Endothelial cell of umbilical vein (primary cell): ENCODE results near the gene CLDND2. TPM values are rescaled to one million over a fixed set of nuclear protein-coding genes. Genes with fewer than 3 reads are reported as not detected.

Experiments
- BruUV-seq: library from RNA; stranded (reverse); fragments of 400-500 nt; replicated peaks from 2 replicates; lab custom pipeline; 2021; lab: Mats Ljungman, UMichigan
- CTCF ChIA-PET: fragments of 300-600, 350-600 bp; sonication (Branson Sonifier 250); formaldehyde crosslinking; loops from one replicate; lab custom pipeline; 2021; ENCODE audit warnings: antibody characterized with exemption, inconsistent platforms; lab: Charles Lee
- POLR2A ChIA-PET: fragments of 300-600, 350-600 bp; sonication (Branson Sonifier 250); formaldehyde crosslinking; loops from one replicate; lab custom pipeline; 2021; ENCODE audit warnings: antibody characterized with exemption, inconsistent platforms; lab: Charles Lee
- DNase-seq: peaks from one replicate; pipeline ENCODE4 v3.0.0-alpha.2; 2011; ENCODE audit warnings: low read depth, low spot score
- FAIRE-seq: peaks from 2 replicates; lab custom pipeline; 2011; peaks lifted over from hg19 to GRCh38; lab: Jason Lieb, UNC
- H2AFZ ChIP-seq: 2 replicates; pipeline ENCODE4 v1.6.0; 2012; ENCODE audit warnings: low read depth, low read length, control low read depth, inconsistent platforms
- H3K27ac ChIP-seq: 2 replicates; pipeline ENCODE4 v1.5.1; 2011; ENCODE audit warnings: low read depth, mild to moderate bottlenecking, control low read depth, low read length, moderate library complexity; ENCODE audit not compliant: insufficient read depth
- H3K27me3 ChIP-seq, 2 experiments: 2 replicates each; pipeline versions ENCODE4 v1.6.0 to v1.6.1; 2011; ENCODE audit warnings: low read length in 2 of 2, mixed read lengths in 1 of 2; ENCODE audit not compliant: control insufficient read depth in 2 of 2, insufficient read depth in 2 of 2
- H3K36me3 ChIP-seq, 2 experiments: 2 replicates in 1 of 2; 3 replicates in 1 of 2; pipeline ENCODE4 v1.5.1; 2011; ENCODE audit warnings: low read length in 2 of 2, mild to moderate bottlenecking in 1 of 2, moderate library complexity in 1 of 2; ENCODE audit not compliant: control insufficient read depth in 2 of 2, insufficient read depth in 2 of 2; ENCODE audit errors: extremely low read depth in 1 of 2
- H3K4me1 ChIP-seq: 3 replicates; pipeline ENCODE4 v1.5.1; 2011; ENCODE audit warnings: mild to moderate bottlenecking, low read length; ENCODE audit not compliant: control insufficient read depth, insufficient read depth; ENCODE audit errors: extremely low read depth
- H3K4me2 ChIP-seq: 2 replicates; pipeline ENCODE4 v1.6.1; 2011; ENCODE audit warnings: low read length, control low read depth, mixed read lengths; ENCODE audit not compliant: insufficient read depth
- H3K4me3 ChIP-seq, 3 experiments: fragments of 200-600 bp in 1 of 3; sonication (generic), shearing (Covaris generic) in 1 of 3; replicated peaks in 1 of 3; 2 replicates each; pipeline ENCODE4 v1.5.1; 2011 to 2016; ENCODE audit warnings: control low read depth in 3 of 3, low read length in 3 of 3, mild to moderate bottlenecking in 2 of 3, inconsistent platforms in 1 of 3, low read depth in 1 of 3, moderate library complexity in 1 of 3; ENCODE audit not compliant: insufficient read depth in 1 of 3
- H3K79me2 ChIP-seq: 2 replicates; pipeline ENCODE4 v1.6.0; 2012; ENCODE audit warnings: low read length, inconsistent platforms; ENCODE audit not compliant: control insufficient read depth, insufficient read depth
- H3K9ac ChIP-seq: replicated peaks from 2 replicates; pipeline ENCODE3; 2011; ENCODE audit warnings: low read length, control low read depth; ENCODE audit not compliant: insufficient read depth; ENCODE audit errors: extremely low read depth
- H3K9me1 ChIP-seq: replicated peaks from 3 replicates; pipeline ENCODE4 v1.6.0; 2011; ENCODE audit warnings: mild to moderate bottlenecking, low read length; ENCODE audit not compliant: control insufficient read depth, insufficient read depth; ENCODE audit errors: extremely low read depth
- H3K9me3 ChIP-seq: replicated peaks from 2 replicates; pipeline ENCODE4 v1.5.1; 2012; ENCODE audit warnings: low read length, inconsistent platforms; ENCODE audit not compliant: control insufficient read depth, insufficient read depth
- H4K20me1 ChIP-seq: replicated peaks from 2 replicates; pipeline ENCODE3; 2011; ENCODE audit warnings: mild to moderate bottlenecking, low read length; ENCODE audit not compliant: control insufficient read depth, insufficient read depth; ENCODE audit errors: extremely low read depth
- EZH2 ChIP-seq: IDR thresholded peaks from 2 replicates; pipeline ENCODE4 v1.6.1; 2012; ENCODE audit warnings: borderline replicate concordance, low read depth, mild to moderate bottlenecking, moderate library complexity, low read length, inconsistent platforms; ENCODE audit not compliant: severe bottlenecking
- FOS ChIP-seq: IDR thresholded peaks from 2 replicates; pipeline ENCODE4 v1.6.1; 2011; ENCODE audit warnings: mild to moderate bottlenecking, low read length, moderate library complexity, borderline replicate concordance; ENCODE audit not compliant: insufficient read depth
- GATA2 ChIP-seq: IDR thresholded peaks from 2 replicates; pipeline ENCODE4 v1.7.0; 2011; ENCODE audit warnings: low read depth, mild to moderate bottlenecking, moderate library complexity, mixed read lengths, low read length; ENCODE audit not compliant: insufficient read length, insufficient read depth
- JUN ChIP-seq: IDR thresholded peaks from 2 replicates; pipeline ENCODE4 v1.6.1; 2011; ENCODE audit warnings: borderline replicate concordance, low read depth; ENCODE audit not compliant: insufficient read length, insufficient read depth
- POLR2A ChIP-seq: IDR thresholded peaks from 2 replicates; pipeline ENCODE4 v1.6.1; 2012; ENCODE audit warnings: low read depth, mild to moderate bottlenecking, control low read depth, low read length
- POLR2AphosphoS5 ChIP-seq: IDR thresholded peaks from 2 replicates; pipeline ENCODE4 v1.6.1; 2012; ENCODE audit warnings: low read depth, mild to moderate bottlenecking, control low read depth, low read length, moderate library complexity; ENCODE audit not compliant: insufficient read depth
- dilution Hi-C: fragments of 300-500 bp; cut with MboI; formaldehyde crosslinking; loops from one replicate; pipeline ENCODE4 v1.15.0; 2019; ENCODE audit warnings: low sequenced_read_pairs; ENCODE audit not compliant: extremely low pct_ligation_motif_present
- intact Hi-C: fragments of 100-400 bp; cut with micrococcal nuclease; formaldehyde crosslinking; loops from one replicate; pipeline ENCODE4 v1.10.0; 2022
- polyA plus RNA-seq, 4 experiments: library from polyadenylated mRNA; depleted of rRNA in 3 of 4; stranded (reverse) in 3 of 4; unstranded in 1 of 4; fragments of >200 nt; gene quantifications; 2 replicates each; pipeline versions ENCODE4 v1.2.1 to v1.2.3, GENCODE V29; 2011 to 2012; ENCODE audit warnings: missing spikeins in 1 of 4
- total RNA-seq: library from RNA; stranded (reverse); gene quantifications from 2 replicates; pipeline ENCODE4 v1.2.3, GENCODE V29; 2021
- TF ChIP-seq, protein P1 (sequence below): IDR thresholded peaks from 2 replicates; pipeline ENCODE4 v1.6.1; 2011; ENCODE audit not compliant: insufficient read depth, insufficient read length

CLDND2 gene
- total and polyA plus RNA-seq, 2 donors (not counting 3 experiments of a cell fraction or from before 2014, with no cell fraction given): 0.97 TPM; not detected in 1

GRCh38 chr19:51331716-51332115, 37.1 kb downstream of the CLDND2 start:
- intact Hi-C loops: no loop called here
- H2AFZ ChIP-seq: no peak overlapping the region
- H3K9ac ChIP-seq: no peak overlapping the region
- FAIRE-seq (no peak), DNase-seq (no peak)
- H3K79me2 ChIP-seq: no peaks in the 10 kb centered on the region
- dilution Hi-C loops: no loop called here
- ChIA-PET POLR2A (no interaction called here), CTCF (no interaction called here)
- TF ChIP-seq FOS (no peak), POLR2AphosphoS5 (no peak), GATA2 (no peak), POLR2A (no peak), JUN (no peak)
- TF ChIP-seq, protein P1, sequence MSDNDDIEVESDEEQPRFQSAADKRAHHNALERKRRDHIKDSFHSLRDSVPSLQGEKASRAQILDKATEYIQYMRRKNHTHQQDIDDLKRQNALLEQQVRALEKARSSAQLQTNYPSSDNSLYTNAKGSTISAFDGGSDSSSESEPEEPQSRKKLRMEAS: no peak
- BruUV-seq: no TSS peak
- no peaks in the 10 kb centered on the region for H3K4me1 ChIP-seq
- H4K20me1 ChIP-seq: no peaks in the 10 kb centered on the region
- no peak overlapping the region for H3K4me3 ChIP-seq
- H3K27ac ChIP-seq: no peak overlapping the region
- no peaks in the 10 kb centered on the region for H3K36me3 ChIP-seq
- H3K9me1 ChIP-seq: no peaks in the 10 kb centered on the region
- no peaks in the 10 kb centered on the region for H3K9me3 ChIP-seq
- peaks cover 6 to 7% of the 10 kb centered on the region in 2 experiments for H3K27me3 ChIP-seq
- no peak overlapping the region for H3K4me2 ChIP-seq

DNA sequence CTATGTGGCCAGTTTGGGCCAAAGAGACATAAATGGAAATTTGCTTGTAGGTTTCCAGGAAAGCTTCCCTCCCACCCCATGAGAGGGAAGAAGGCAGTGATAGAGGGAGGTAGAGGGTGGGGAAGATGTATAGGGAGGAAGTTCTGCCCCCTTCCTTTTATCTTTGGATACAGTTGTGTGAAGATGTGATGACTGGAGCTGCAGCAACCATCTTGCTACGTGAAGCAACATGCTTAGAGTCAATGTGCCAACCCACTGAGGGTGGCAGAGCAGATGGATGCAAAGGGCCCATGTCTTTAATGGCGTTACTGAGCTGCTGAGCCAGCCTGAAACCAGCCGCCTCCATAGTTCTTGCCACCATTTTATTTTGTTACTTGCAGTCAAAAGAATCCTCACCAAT, 37.6 kb downstream of the CLDND2 start:
- H3K9ac ChIP-seq: no peak overlapping the region
- CTCF ChIA-PET: no interaction called here

More for the DNA sequence above, 37.6 kb downstream of the CLDND2 start:
- Histone ChIP-seq H3K4me2 (no peak overlapping the region), H3K9me1 (no peaks in the 10 kb centered on the region), H3K27me3 (peaks cover 6 to 7% of the 10 kb centered on the region in 2 experiments), H3K36me3 (no peaks in the 10 kb centered on the region), H3K79me2 (no peaks in the 10 kb centered on the region), H3K4me1 (no peaks in the 10 kb centered on the region), H3K9me3 (no peaks in the 10 kb centered on the region), H2AFZ (no peak overlapping the region), H3K27ac (no peak overlapping the region), H4K20me1 (no peaks in the 10 kb centered on the region), H3K4me3 (no peak overlapping the region)
- DNase-seq (no peak), FAIRE-seq (no peak)
- intact Hi-C loops: no loop called here
- TF ChIP-seq, protein P1: no peak
- TF ChIP-seq POLR2AphosphoS5: no peak
- no peak for TF ChIP-seq EZH2
- TF ChIP-seq POLR2A: no peak
- dilution Hi-C loops: no loop called here
- BruUV-seq: no TSS peak
- POLR2A ChIA-PET: no interaction called here
